ENCODE measurements around the gene MED12L. TPM values are rescaled to one million over a fixed set of nuclear protein-coding genes. Genes with fewer than 3 reads are reported as not detected.

Gene MED12L
- total and polyA plus RNA-seq, 10 of the 15 experiments (the other 5 are each of a cell fraction or from before 2014, with no cell fraction given), result 0.01 to 0.06 (median 0.03) TPM; not detected in 2

GRCh38 chr3:151301787-151302186, 216.3 kb downstream of the MED12L start:
- no peaks in the 10 kb centered on the region for H4K20me1 ChIP-seq (ENCODE audit: control insufficient read depth, insufficient read depth)
- H3K27ac ChIP-seq (ENCODE audit: control insufficient read depth, insufficient read depth), result no peak overlapping the region
- RAD21 ChIA-PET (ENCODE audit: unreplicated experiment), result no interaction called here
- SMC1A ChIA-PET (ENCODE audit: uncharacterized antibody, unreplicated experiment), result no interaction called here
- no peaks in the 10 kb centered on the region for H3K36me3 ChIP-seq (ENCODE audit: control insufficient read depth in 2 of 2, insufficient read depth in 2 of 2, low read length in 1 of 2)
- no peaks in the 10 kb centered on the region for H3K27me3 ChIP-seq (replicated peaks in 1 of 2; ENCODE audit: control insufficient read depth in 2 of 2, insufficient read depth in 2 of 2, low read length in 1 of 2)
- no TSS peak for BruUV-seq (replicated peaks)
- no peak overlapping the region for H3K4me3 ChIP-seq
- no peak overlapping the region for H3K4me2 ChIP-seq (ENCODE audit: control insufficient read depth, insufficient read depth)
- ATAC-seq (no peak), DNase-seq (ENCODE audit: low read depth, low spot score) (no peak), FAIRE-seq (no peak)
- TF ChIP-seq JUND (IDR thresholded peaks at IDR 0.05; ENCODE audit: low read depth, low read length), result no peak
- TF ChIP-seq POU2F2 (IDR thresholded peaks at IDR 0.05; ENCODE audit: borderline replicate concordance, low read depth, low read length), result no peak
- no peak for TF ChIP-seq NFIC (IDR thresholded peaks at IDR 0.05; ENCODE audit: low read depth, low read length)
- TF ChIP-seq POLR2A (IDR thresholded peaks at IDR 0.05; ENCODE audit: low read depth, low read length), result no peak
- no peak for TF ChIP-seq MYC (IDR thresholded peaks at IDR 0.05; ENCODE audit: insufficient read depth, insufficient read length, insufficient replicate concordance, low read length, severe bottlenecking)
- 18% methylated on average over 3 of the region's 3 CpGs for WGBS (ENCODE audit: insufficient coverage, insufficient replicate concordance, low lambda C conversion rate, missing lambda C conversion rate)
- H3K9me3 ChIP-seq (replicated peaks; ENCODE audit: control insufficient read depth, insufficient read depth, low read length), result no peaks in the 10 kb centered on the region
- no peak overlapping the region for H2AFZ ChIP-seq (ENCODE audit: control insufficient read depth, low read depth, low read length)
- H3K4me1 ChIP-seq (ENCODE audit: control insufficient read depth, insufficient read depth, low read length), result no peaks in the 10 kb centered on the region
- H3K79me2 ChIP-seq (ENCODE audit: control insufficient read depth, insufficient read depth, low read length), result no peaks in the 10 kb centered on the region
- in situ Hi-C loops (cut with MboI) (no loop called here), intact Hi-C loops (cut with micrococcal nuclease; ENCODE audit: unreplicated experiment) (no loop called here)
- CTCF ChIA-PET, result no interaction called here
- no peak overlapping the region for H3K9ac ChIP-seq (ENCODE audit: control insufficient read depth, insufficient read depth, low read length)
- POLR2A ChIA-PET, result no interaction called here

GRCh38 chr3:151303751-151304150, 218.3 kb downstream of the MED12L start:
- no peak overlapping the region for H3K27ac ChIP-seq (ENCODE audit: control insufficient read depth, insufficient read depth)
- no peak for ATAC-seq
- no peaks in the 10 kb centered on the region for H3K36me3 ChIP-seq (ENCODE audit: control insufficient read depth in 2 of 2, insufficient read depth in 2 of 2, low read length in 1 of 2)
- no peaks in the 10 kb centered on the region for H3K79me2 ChIP-seq (ENCODE audit: control insufficient read depth, insufficient read depth, low read length)
- H3K4me2 ChIP-seq (ENCODE audit: control insufficient read depth, insufficient read depth), result no peak overlapping the region
- in situ Hi-C loops (cut with MboI) (no loop called here), intact Hi-C loops (cut with micrococcal nuclease; ENCODE audit: unreplicated experiment) (no loop called here)
- POLR2A ChIA-PET, result no interaction called here
- H4K20me1 ChIP-seq (ENCODE audit: control insufficient read depth, insufficient read depth), result no peaks in the 10 kb centered on the region
- H3K9me3 ChIP-seq (replicated peaks; ENCODE audit: control insufficient read depth, insufficient read depth, low read length), result no peaks in the 10 kb centered on the region
- no peaks in the 10 kb centered on the region for H3K4me1 ChIP-seq (ENCODE audit: control insufficient read depth, insufficient read depth, low read length)
- no peak overlapping the region for H2AFZ ChIP-seq (ENCODE audit: control insufficient read depth, low read depth, low read length)
- SMC1A ChIA-PET (ENCODE audit: uncharacterized antibody, unreplicated experiment), result no interaction called here
- CTCF ChIA-PET, result no interaction called here
- no peaks in the 10 kb centered on the region for H3K27me3 ChIP-seq (replicated peaks in 1 of 2; ENCODE audit: control insufficient read depth in 2 of 2, insufficient read depth in 2 of 2, low read length in 1 of 2)
- no TSS peak for BruUV-seq (replicated peaks)
- H3K9ac ChIP-seq (ENCODE audit: control insufficient read depth, insufficient read depth, low read length), result no peak overlapping the region
- DNase-seq (ENCODE audit: low read depth, low spot score), result no peak
- FAIRE-seq, result no peak
- 38% methylated on average over 2 of the region's 2 CpGs for WGBS (ENCODE audit: insufficient coverage, insufficient replicate concordance, low lambda C conversion rate, missing lambda C conversion rate)
- RAD21 ChIA-PET (ENCODE audit: unreplicated experiment), result no interaction called here
- no peak overlapping the region for H3K4me3 ChIP-seq
- TF ChIP-seq ATF3 (IDR thresholded peaks at IDR 0.05; ENCODE audit: borderline replicate concordance, extremely low read depth, low read depth, low read length), result no peak
- TF ChIP-seq RBBP5 (conservative IDR thresholded peaks at IDR 0.05), result no peak
- TF ChIP-seq EZH2 (IDR thresholded peaks at IDR 0.05; ENCODE audit: borderline replicate concordance, control insufficient read depth, low read depth, low read length), result no peak
- no peak for TF ChIP-seq E2F8 (IDR thresholded peaks at IDR 0.05; ENCODE audit: low read depth, partially characterized antibody)
- TF ChIP-seq USF2 (IDR thresholded peaks at IDR 0.05; ENCODE audit: borderline replicate concordance, low read depth, low read length), result no peak
- no peak for TF ChIP-seq ASH2L (IDR thresholded peaks at IDR 0.05; ENCODE audit: borderline replicate concordance, low read depth)
- no peak for TF ChIP-seq RAD51 (IDR thresholded peaks at IDR 0.05)
- TF ChIP-seq USF1 (IDR thresholded peaks at IDR 0.05; ENCODE audit: borderline replicate concordance, extremely low read length, insufficient read depth, low read depth, low read length), result no peak

Data from GM12878 (cell line).